GM19240 (cell line): ENCODE measurements around the gene SEMA5B.

Experiments used
- DNase-seq: peaks from one replicate; pipeline ENCODE4 v3.0.0; 2011; ENCODE audit warnings: low spot score; ENCODE audit not compliant: insufficient read length

The SEMA5B gene

GRCh38 chr3:123027292-123028232 lies at the start of gene SEMA5B:
Gene SEMA5B, minus strand, starts transcription at chr3:123027763. Its CDS starts 66,500 bp downstream, at chr3:122961263.
- DNase-seq: no peak

- DNase-seq: no peak
Observed at GRCh38 chr3:123076496-123077418, 49.2 kb upstream of the SEMA5B start.

- DNase-seq: no peak
Observed at GRCh38 chr3:123076112-123076495, 48.5 kb upstream of the SEMA5B start.

- DNase-seq: no peak
Observed at GRCh38 chr3:123075359-123075758, 47.8 kb upstream of the SEMA5B start.

GRCh38 chr3:123072564-123072963 lies 45.0 kb upstream of the SEMA5B start:
- DNase-seq: no peak

GRCh38 chr3:123072152-123072551 lies 44.6 kb upstream of the SEMA5B start:
- no peak for DNase-seq

GRCh38 chr3:123071581-123071980 lies 44.0 kb upstream of the SEMA5B start:
- DNase-seq: no peak

GRCh38 chr3:123071146-123071545 lies 43.6 kb upstream of the SEMA5B start:
- DNase-seq: no peak

- no peak for DNase-seq
Observed at GRCh38 chr3:123070510-123070909, 42.9 kb upstream of the SEMA5B start.

GRCh38 chr3:123068601-123069381 lies 41.2 kb upstream of the SEMA5B start:
- DNase-seq: no peak

GRCh38 chr3:123067689-123068600 lies 40.4 kb upstream of the SEMA5B start:
- DNase-seq: peak; percentile 23

GRCh38 chr3:123066896-123067688 lies 39.5 kb upstream of the SEMA5B start, which contains the start of gene PDIA5:
Gene PDIA5, plus strand, starts transcription at chr3:123067025. Its CDS starts 140 bp downstream, at chr3:123067165.
- DNase-seq: peak; percentile 85

GRCh38 chr3:123066599-123066895 lies 39.0 kb upstream of the SEMA5B start:
- no peak for DNase-seq

GRCh38 chr3:123064914-123065313 lies 37.4 kb upstream of the SEMA5B start:
- no peak for DNase-seq

- no peak for DNase-seq
Observed at GRCh38 chr3:123064506-123064905, 36.9 kb upstream of the SEMA5B start.

GRCh38 chr3:123063034-123063433 lies 35.5 kb upstream of the SEMA5B start:
- no peak for DNase-seq

GRCh38 chr3:123061856-123062255 lies 34.3 kb upstream of the SEMA5B start:
- no peak for DNase-seq

- DNase-seq: no peak
Observed at GRCh38 chr3:123060054-123060453, 32.5 kb upstream of the SEMA5B start.

GRCh38 chr3:123058505-123058904 lies 30.9 kb upstream of the SEMA5B start:
- DNase-seq: no peak
